Measurements from ENCODE around the gene CTNNA3.

DNA sequence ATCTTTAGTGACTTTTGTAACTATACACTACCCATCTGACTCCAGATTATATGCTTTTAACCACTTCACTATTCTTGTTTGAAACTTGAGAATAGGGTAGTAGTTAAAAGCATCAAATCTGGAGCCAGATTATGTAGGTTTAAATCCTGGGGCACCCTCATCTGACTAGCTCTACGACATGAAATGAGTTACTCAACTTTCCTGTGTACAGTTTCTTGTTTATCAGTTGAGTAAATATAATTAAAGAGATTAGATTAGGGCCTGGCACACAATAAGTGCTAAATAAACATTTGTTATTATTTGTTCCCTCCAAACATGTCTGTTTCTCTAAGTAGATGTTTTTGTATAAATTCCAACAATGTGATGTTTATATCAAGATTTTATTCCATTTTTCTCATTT, 1255.4 kb downstream of the CTNNA3 start:
- no peak for TF ChIP-seq POLR2A (IDR thresholded peaks at IDR 0.05)
- TF ChIP-seq, protein P1, sequence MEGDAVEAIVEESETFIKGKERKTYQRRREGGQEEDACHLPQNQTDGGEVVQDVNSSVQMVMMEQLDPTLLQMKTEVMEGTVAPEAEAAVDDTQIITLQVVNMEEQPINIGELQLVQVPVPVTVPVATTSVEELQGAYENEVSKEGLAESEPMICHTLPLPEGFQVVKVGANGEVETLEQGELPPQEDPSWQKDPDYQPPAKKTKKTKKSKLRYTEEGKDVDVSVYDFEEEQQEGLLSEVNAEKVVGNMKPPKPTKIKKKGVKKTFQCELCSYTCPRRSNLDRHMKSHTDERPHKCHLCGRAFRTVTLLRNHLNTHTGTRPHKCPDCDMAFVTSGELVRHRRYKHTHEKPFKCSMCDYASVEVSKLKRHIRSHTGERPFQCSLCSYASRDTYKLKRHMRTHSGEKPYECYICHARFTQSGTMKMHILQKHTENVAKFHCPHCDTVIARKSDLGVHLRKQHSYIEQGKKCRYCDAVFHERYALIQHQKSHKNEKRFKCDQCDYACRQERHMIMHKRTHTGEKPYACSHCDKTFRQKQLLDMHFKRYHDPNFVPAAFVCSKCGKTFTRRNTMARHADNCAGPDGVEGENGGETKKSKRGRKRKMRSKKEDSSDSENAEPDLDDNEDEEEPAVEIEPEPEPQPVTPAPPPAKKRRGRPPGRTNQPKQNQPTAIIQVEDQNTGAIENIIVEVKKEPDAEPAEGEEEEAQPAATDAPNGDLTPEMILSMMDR (IDR thresholded peaks at IDR 0.05 in 4 of 5, conservative IDR thresholded peaks at IDR 0.05 in 1 of 5) = no peak
